Measurements from ENCODE around the gene F11. TPM values are rescaled to one million over a fixed set of nuclear protein-coding genes. Genes with fewer than 3 reads are reported as not detected.

The F11 gene
- total and polyA plus RNA-seq, 2 of the 13 experiments (the other 11 are each of a cell fraction or from before 2014, with no cell fraction given): 35.1 to 58.0 TPM

DNA sequence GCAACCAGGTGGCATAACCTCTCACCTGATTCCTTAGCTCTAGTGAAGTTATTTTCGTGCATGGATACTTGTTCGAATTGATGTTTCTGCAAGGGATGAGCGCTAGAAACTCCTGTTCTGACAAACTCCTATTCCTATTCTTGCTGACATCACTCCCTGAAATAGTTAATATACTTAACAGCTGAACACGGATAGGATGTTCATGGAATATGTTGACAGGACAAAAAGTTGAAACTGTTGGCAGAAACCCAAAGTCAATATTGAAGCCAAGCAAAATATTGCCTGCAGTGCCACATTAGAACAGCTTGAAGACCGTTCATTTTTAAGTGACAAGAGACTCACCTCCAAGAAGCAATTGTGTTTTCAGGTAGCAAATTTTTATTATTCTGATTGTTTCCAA, 38.8 kb upstream of the F11 start, which contains the start of gene KLKB1 (continued):
- TF ChIP-seq, protein P1, sequence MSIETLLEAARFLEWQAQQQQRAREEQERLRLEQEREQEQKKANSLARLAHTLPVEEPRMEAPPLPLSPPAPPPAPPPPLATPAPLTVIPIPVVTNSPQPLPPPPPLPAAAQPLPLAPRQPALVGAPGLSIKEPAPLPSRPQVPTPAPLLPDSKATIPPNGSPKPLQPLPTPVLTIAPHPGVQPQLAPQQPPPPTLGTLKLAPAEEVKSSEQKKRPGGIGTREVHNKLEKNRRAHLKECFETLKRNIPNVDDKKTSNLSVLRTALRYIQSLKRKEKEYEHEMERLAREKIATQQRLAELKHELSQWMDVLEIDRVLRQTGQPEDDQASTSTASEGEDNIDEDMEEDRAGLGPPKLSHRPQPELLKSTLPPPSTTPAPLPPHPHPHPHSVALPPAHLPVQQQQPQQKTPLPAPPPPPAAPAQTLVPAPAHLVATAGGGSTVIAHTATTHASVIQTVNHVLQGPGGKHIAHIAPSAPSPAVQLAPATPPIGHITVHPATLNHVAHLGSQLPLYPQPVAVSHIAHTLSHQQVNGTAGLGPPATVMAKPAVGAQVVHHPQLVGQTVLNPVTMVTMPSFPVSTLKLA (IDR thresholded peaks at IDR 0.05): no peak
- TF ChIP-seq ZNF652 (CRISPR knock-in tag; IDR thresholded peaks at IDR 0.05; ENCODE audit: borderline replicate concordance, low read depth) (peak; percentile 97), REL (CRISPR knock-in tag; conservative IDR thresholded peaks at IDR 0.05) (no peak), GLI4 (CRISPR knock-in tag; IDR thresholded peaks at IDR 0.05; ENCODE audit: borderline replicate concordance) (no peak), RBFOX2 (IDR thresholded peaks at IDR 0.05; ENCODE audit: low read depth, low read length) (no peak), ZNF234 (CRISPR knock-in tag; conservative IDR thresholded peaks at IDR 0.05) (no peak), EP300 (IDR thresholded peaks at IDR 0.05; ENCODE audit: low read depth in 2 of 2, low read length in 2 of 2) (peak in 1 of 2 experiments; percentile 38; a peak in 1 of 4 replicates), EP300 (CRISPR knock-in tag; IDR thresholded peaks at IDR 0.05; ENCODE audit: borderline replicate concordance) (no peak), SNAI1 (CRISPR knock-in tag; IDR thresholded peaks at IDR 0.05; ENCODE audit: borderline replicate concordance) (no peak), KAT2B (IDR thresholded peaks at IDR 0.05; ENCODE audit: borderline replicate concordance, low read depth, low read length) (no peak), GZF1 (CRISPR knock-in tag; IDR thresholded peaks at IDR 0.05) (no peak), HDAC1 (CRISPR knock-in tag; IDR thresholded peaks at IDR 0.05) (no peak), PLSCR1 (CRISPR knock-in tag; IDR thresholded peaks at IDR 0.05; ENCODE audit: borderline replicate concordance) (no peak), HOXA3 (CRISPR knock-in tag; IDR thresholded peaks at IDR 0.05) (no peak), KDM2A (CRISPR knock-in tag; IDR thresholded peaks at IDR 0.05; ENCODE audit: borderline replicate concordance, low read depth) (no peak), NR2F6 (IDR thresholded peaks at IDR 0.05) (no peak), NR2F6 (CRISPR knock-in tag; IDR thresholded peaks at IDR 0.05) (no peak), SATB2 (CRISPR knock-in tag; IDR thresholded peaks at IDR 0.05) (no peak), LCORL (IDR thresholded peaks at IDR 0.05) (no peak), LCORL (CRISPR knock-in tag; IDR thresholded peaks at IDR 0.05) (peak; percentile 41; the same call in 1 of the 2 replicates), ZFY (CRISPR knock-in tag; IDR thresholded peaks at IDR 0.05) (no peak), CENPT (CRISPR knock-in tag; IDR thresholded peaks at IDR 0.05; ENCODE audit: low read depth) (no peak), RBM22 (optimal IDR thresholded peaks at IDR 0.05; ENCODE audit: low read length) (no peak), RFX1 (IDR thresholded peaks at IDR 0.05) (no peak)
- TF ChIP-seq, protein P2, sequence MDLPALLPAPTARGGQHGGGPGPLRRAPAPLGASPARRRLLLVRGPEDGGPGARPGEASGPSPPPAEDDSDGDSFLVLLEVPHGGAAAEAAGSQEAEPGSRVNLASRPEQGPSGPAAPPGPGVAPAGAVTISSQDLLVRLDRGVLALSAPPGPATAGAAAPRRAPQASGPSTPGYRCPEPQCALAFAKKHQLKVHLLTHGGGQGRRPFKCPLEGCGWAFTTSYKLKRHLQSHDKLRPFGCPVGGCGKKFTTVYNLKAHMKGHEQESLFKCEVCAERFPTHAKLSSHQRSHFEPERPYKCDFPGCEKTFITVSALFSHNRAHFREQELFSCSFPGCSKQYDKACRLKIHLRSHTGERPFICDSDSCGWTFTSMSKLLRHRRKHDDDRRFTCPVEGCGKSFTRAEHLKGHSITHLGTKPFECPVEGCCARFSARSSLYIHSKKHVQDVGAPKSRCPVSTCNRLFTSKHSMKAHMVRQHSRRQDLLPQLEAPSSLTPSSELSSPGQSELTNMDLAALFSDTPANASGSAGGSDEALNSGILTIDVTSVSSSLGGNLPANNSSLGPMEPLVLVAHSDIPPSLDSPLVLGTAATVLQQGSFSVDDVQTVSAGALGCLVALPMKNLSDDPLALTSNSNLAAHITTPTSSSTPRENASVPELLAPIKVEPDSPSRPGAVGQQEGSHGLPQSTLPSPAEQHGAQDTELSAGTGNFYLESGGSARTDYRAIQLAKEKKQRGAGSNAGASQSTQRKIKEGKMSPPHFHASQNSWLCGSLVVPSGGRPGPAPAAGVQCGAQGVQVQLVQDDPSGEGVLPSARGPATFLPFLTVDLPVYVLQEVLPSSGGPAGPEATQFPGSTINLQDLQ (CRISPR knock-in tag; IDR thresholded peaks at IDR 0.05): no peak
- TF ChIP-seq, protein P3, sequence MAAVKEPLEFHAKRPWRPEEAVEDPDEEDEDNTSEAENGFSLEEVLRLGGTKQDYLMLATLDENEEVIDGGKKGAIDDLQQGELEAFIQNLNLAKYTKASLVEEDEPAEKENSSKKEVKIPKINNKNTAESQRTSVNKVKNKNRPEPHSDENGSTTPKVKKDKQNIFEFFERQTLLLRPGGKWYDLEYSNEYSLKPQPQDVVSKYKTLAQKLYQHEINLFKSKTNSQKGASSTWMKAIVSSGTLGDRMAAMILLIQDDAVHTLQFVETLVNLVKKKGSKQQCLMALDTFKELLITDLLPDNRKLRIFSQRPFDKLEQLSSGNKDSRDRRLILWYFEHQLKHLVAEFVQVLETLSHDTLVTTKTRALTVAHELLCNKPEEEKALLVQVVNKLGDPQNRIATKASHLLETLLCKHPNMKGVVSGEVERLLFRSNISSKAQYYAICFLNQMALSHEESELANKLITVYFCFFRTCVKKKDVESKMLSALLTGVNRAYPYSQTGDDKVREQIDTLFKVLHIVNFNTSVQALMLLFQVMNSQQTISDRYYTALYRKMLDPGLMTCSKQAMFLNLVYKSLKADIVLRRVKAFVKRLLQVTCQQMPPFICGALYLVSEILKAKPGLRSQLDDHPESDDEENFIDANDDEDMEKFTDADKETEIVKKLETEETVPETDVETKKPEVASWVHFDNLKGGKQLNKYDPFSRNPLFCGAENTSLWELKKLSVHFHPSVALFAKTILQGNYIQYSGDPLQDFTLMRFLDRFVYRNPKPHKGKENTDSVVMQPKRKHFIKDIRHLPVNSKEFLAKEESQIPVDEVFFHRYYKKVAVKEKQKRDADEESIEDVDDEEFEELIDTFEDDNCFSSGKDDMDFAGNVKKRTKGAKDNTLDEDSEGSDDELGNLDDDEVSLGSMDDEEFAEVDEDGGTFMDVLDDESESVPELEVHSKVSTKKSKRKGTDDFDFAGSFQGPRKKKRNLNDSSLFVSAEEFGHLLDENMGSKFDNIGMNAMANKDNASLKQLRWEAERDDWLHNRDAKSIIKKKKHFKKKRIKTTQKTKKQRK (IDR thresholded peaks at IDR 0.05; ENCODE audit: low read length): no peak

All from HepG2 (cell line).